ENCODE data around the gene IL13RA1.
A peak's percentile ranks its signal among the peaks of the same experiment; 100 is the strongest.

DNA sequence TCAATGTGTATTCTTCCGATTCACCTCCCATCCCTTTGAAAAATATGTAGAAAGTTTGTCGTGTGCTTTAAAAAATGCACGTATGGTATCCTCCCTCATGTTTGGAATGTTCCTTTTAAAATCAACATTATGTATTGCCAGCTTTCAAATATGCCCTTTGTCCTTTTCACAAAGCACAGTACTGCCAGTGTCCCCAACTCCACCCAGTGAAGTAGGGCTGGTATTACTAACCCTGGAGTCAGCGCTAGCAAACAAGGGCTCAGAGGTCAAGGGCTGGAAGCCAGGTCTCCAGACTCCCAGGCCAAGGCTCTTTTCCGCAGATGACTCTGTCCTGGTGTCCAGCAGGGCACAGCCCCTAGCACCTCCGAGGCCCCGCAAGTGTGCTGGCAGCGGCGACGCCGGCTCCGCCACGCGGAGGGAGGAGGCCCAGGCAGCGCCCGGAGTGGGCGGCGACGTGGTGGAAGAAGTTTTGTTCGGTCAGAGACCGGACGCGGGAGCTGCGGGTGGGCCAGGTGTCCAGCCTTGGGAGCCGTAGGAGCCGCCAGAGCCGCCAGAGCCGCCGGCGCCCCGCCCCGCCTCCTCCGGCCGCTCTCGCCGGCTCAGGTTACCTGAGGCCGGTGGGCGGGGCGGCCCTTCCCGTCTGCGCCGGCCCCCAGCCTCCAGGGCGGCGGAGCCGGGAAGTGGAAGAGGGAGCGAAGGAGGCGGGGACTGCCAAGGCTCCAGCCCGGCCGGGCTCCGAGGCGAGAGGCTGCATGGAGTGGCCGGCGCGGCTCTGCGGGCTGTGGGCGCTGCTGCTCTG is at the start of gene IL13RA1:
- TF ChIP-seq NPAS2 (CRISPR knock-in tag; IDR thresholded peaks at IDR 0.05; ENCODE audit: borderline replicate concordance) (no peak), BHLHE40 (IDR thresholded peaks at IDR 0.05; ENCODE audit: low read depth, low read length) (no peak), RAD21 (conservative IDR thresholded peaks at IDR 0.05 in 1 of 2, IDR thresholded peaks at IDR 0.05 in 1 of 2) (no peak), EP300 (IDR thresholded peaks at IDR 0.05) (no peak), POLR2A (IDR thresholded peaks at IDR 0.05; ENCODE audit: low read length) (peak; percentile 65), FOXS1 (CRISPR knock-in tag; IDR thresholded peaks at IDR 0.05) (no peak), REST (IDR thresholded peaks at IDR 0.05) (no peak), MAZ (IDR thresholded peaks at IDR 0.05; ENCODE audit: borderline replicate concordance, low read depth, low read length) (no peak), POLR2AphosphoS2 (conservative IDR thresholded peaks at IDR 0.05; ENCODE audit: low read length) (no peak), FOSL2 (IDR thresholded peaks at IDR 0.05) (no peak), FOSL2 (CRISPR knock-in tag; IDR thresholded peaks at IDR 0.05) (peak; percentile 16; the same call in 1 of the 2 replicates)
- TF ChIP-seq, protein P1, sequence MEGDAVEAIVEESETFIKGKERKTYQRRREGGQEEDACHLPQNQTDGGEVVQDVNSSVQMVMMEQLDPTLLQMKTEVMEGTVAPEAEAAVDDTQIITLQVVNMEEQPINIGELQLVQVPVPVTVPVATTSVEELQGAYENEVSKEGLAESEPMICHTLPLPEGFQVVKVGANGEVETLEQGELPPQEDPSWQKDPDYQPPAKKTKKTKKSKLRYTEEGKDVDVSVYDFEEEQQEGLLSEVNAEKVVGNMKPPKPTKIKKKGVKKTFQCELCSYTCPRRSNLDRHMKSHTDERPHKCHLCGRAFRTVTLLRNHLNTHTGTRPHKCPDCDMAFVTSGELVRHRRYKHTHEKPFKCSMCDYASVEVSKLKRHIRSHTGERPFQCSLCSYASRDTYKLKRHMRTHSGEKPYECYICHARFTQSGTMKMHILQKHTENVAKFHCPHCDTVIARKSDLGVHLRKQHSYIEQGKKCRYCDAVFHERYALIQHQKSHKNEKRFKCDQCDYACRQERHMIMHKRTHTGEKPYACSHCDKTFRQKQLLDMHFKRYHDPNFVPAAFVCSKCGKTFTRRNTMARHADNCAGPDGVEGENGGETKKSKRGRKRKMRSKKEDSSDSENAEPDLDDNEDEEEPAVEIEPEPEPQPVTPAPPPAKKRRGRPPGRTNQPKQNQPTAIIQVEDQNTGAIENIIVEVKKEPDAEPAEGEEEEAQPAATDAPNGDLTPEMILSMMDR (IDR thresholded peaks at IDR 0.05) = no peak
- TF ChIP-seq, protein P2, sequence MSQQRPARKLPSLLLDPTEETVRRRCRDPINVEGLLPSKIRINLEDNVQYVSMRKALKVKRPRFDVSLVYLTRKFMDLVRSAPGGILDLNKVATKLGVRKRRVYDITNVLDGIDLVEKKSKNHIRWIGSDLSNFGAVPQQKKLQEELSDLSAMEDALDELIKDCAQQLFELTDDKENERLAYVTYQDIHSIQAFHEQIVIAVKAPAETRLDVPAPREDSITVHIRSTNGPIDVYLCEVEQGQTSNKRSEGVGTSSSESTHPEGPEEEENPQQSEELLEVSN (IDR thresholded peaks at IDR 0.05; ENCODE audit: borderline replicate concordance, low read depth) = 0 out of 2 replicates have a peak, but pooled peaks have one; percentile 45

Data from A549 (cell line).